Sigmoid colon (tissue), 7 donors: Measurements from ENCODE around the gene DNAJB12. TPM values are rescaled to one million over a fixed set of nuclear protein-coding genes. Genes with fewer than 3 reads are reported as not detected.

Experiments
- DNase-seq: peaks from one replicate; pipeline ENCODE4 v3.0.0-alpha.2; 2019
- H3K27ac ChIP-seq, 4 donors: fragments of 200-600 bp; sonication (generic); one replicate each; pipeline ENCODE4 v1.5.1; 2016 to 2019; ENCODE audit warnings: mild to moderate bottlenecking in 1 of 4
- H3K27me3 ChIP-seq, 3 donors: fragments of 200-600 bp; sonication (generic); one replicate each; pipeline ENCODE4 v1.5.1; 2019; ENCODE audit warnings: mild to moderate bottlenecking in 1 of 3
- H3K36me3 ChIP-seq, 4 donors: fragments of 200-600 bp; sonication (generic); one replicate each; pipeline ENCODE4 v1.5.1; 2016 to 2019
- H3K4me1 ChIP-seq, 4 donors: fragments of 200-600 bp; sonication (generic); one replicate each; pipeline ENCODE4 v1.5.1; 2017 to 2019
- H3K4me3 ChIP-seq, 4 donors: fragments of 200-600 bp; sonication (generic); one replicate each; pipeline ENCODE4 v1.5.1; 2017 to 2019; ENCODE audit warnings: mild to moderate bottlenecking in 2 of 4, moderate library complexity in 1 of 4
- H3K9me3 ChIP-seq, 4 donors: fragments of 200-600 bp in 3 of 4; sonication (generic) in 3 of 4; one replicate each; pipeline versions ENCODE4 v1.5.1 to v1.6.1; 2013 to 2019
- CTCF ChIP-seq, 4 experiments: fragments of 450-650 bp in 3 of 4; fragments of 200-600 bp in 1 of 4; IDR thresholded peaks; one replicate each; pipeline ENCODE4 v1.5.1; 2016 to 2019; ENCODE audit warnings: antibody characterized with exemption in 4 of 4, mild to moderate bottlenecking in 3 of 4, moderate library complexity in 2 of 4
- EP300 ChIP-seq, 4 donors: sonication (generic); formaldehyde crosslinking; IDR thresholded peaks; one replicate each; pipeline ENCODE4 v1.6.1; 2017; ENCODE audit warnings: antibody characterized with exemption in 4 of 4
- POLR2A ChIP-seq, 2 donors: fragments of 450-650 bp; IDR thresholded peaks; one replicate each; pipeline ENCODE4 v1.6.1; 2016; ENCODE audit warnings: antibody characterized with exemption in 2 of 2, mild to moderate bottlenecking in 2 of 2, moderate library complexity in 2 of 2
- POLR2AphosphoS5 ChIP-seq, 4 donors: sonication (generic); formaldehyde crosslinking; IDR thresholded peaks; one replicate each; pipeline ENCODE4 v1.6.1; 2017; ENCODE audit warnings: antibody characterized with exemption in 4 of 4
- WGBS, 2 donors: extraction: QIAGEN DNeasy Blood & Tissue Kit; methylation state at CpG; one replicate each; pipeline ENCODE4 v1.1.7; 2013; 5-methylcytosine and 5-hydroxymethylcytosine counted together
- intact Hi-C: fragments of 100-400 bp; cut with DNase I; formaldehyde crosslinking; loops from one replicate; pipeline ENCODE4 v1.15.1; 2023
- polyA plus RNA-seq, 3 donors: library from polyadenylated mRNA; stranded (reverse); fragments of 200-250 nt; gene quantifications; one replicate each; pipeline ENCODE4 v1.2.3, GENCODE V29; 2013
- total RNA-seq, 4 donors: library from RNA; depleted of rRNA; stranded (reverse); fragments of >200 nt; gene quantifications; one replicate each; pipeline ENCODE4 v1.1.0, GENCODE V29; 2016
- donor health status: healthy with polysubstance abuse.
- donor health status: Bipolar disorder and iron deficiency.
- donor health status: healthy.

Gene DNAJB12
- total and polyA plus RNA-seq, 7 donors = 9.5 to 38.5 (median 27.1) TPM

- Histone ChIP-seq H3K27ac (peak overlapping the region; percentile 75 to 87 (median 80)), H3K9me3 (no peaks in the 10 kb centered on the region), H3K27me3 (no peaks in the 10 kb centered on the region), H3K36me3 (peaks cover 13 to 68% (median 32%) of the 10 kb centered on the region in 4 donors), H3K4me1 (peaks cover 0 to 55% (median 48%) of the 10 kb centered on the region in 4 donors), H3K4me3 (no peak overlapping the region)
- DNase-seq = no peak
- TF ChIP-seq POLR2AphosphoS5 (IDR thresholded peaks at IDR 0.05) (no peak), POLR2A (IDR thresholded peaks at IDR 0.05) (no peak), CTCF (IDR thresholded peaks at IDR 0.05) (no peak), EP300 (IDR thresholded peaks at IDR 0.05) (no peak)
- WGBS, 2 donors = 91 to 95% methylated on average over 18 of the region's 18 CpGs
- intact Hi-C loops = loop anchor here (2.0 to 10.0 kb wide), 6 partner anchors 62 to 442 kb away; partner anchors contain the start of genes ANAPC16 and ASCC1
Measured at GRCh38 chr10:72336259-72337038, 18.3 kb downstream of the DNAJB12 start.

GRCh38 chr10:72335394-72336258 lies 19.1 kb downstream of the DNAJB12 start:
- H3K9me3 ChIP-seq = no peaks in the 10 kb centered on the region
- peaks cover 8 to 60% (median 25%) of the 10 kb centered on the region in 4 donors for H3K36me3 ChIP-seq
- intact Hi-C loops = loop anchor here (2.0 to 10.0 kb wide), 6 partner anchors 61 to 441 kb away; partner anchors contain the start of genes ANAPC16 and ASCC1
- H3K4me1 ChIP-seq = peaks cover 0 to 61% (median 53%) of the 10 kb centered on the region in 4 donors
- H3K4me3 ChIP-seq = no peak overlapping the region
- peak overlapping the region; percentile 75 to 87 (median 80) for H3K27ac ChIP-seq
- WGBS, 2 donors = 66 to 86% methylated on average over 20 of the region's 20 CpGs
- H3K27me3 ChIP-seq = no peaks in the 10 kb centered on the region
- peak; percentile 83 for DNase-seq
- TF ChIP-seq CTCF (IDR thresholded peaks at IDR 0.05) = no peak
- peak in 1 of 4 donors; percentile 8 for TF ChIP-seq POLR2AphosphoS5 (IDR thresholded peaks at IDR 0.05)
- TF ChIP-seq EP300 (IDR thresholded peaks at IDR 0.05) = no peak

GRCh38 chr10:72334825-72335393 lies 19.8 kb downstream of the DNAJB12 start:
- Histone ChIP-seq H3K27me3 (no peaks in the 10 kb centered on the region), H3K9me3 (no peaks in the 10 kb centered on the region), H3K4me1 (peaks cover 0 to 61% (median 53%) of the 10 kb centered on the region in 4 donors), H3K4me3 (no peak overlapping the region), H3K27ac (peak overlapping the region; percentile 75 to 87 (median 80)), H3K36me3 (peaks cover 8 to 53% (median 23%) of the 10 kb centered on the region in 4 donors)
- WGBS, 2 donors = 31 to 73% methylated on average over 16 of the region's 16 CpGs
- intact Hi-C loops = loop anchor here (5.0 to 10.0 kb wide), 5 partner anchors 118 to 440 kb away; partner anchors contain the start of genes ANAPC16 and ASCC1
- TF ChIP-seq EP300 (IDR thresholded peaks at IDR 0.05) = peak in 2 of 4 donors; percentile 44 to 75
- no peak for TF ChIP-seq POLR2A (IDR thresholded peaks at IDR 0.05)
- no peak for TF ChIP-seq CTCF (IDR thresholded peaks at IDR 0.05)
- TF ChIP-seq POLR2AphosphoS5 (IDR thresholded peaks at IDR 0.05) = peak; percentile 47 to 80 (median 68)
- DNase-seq = peak; percentile 93

GRCh38 chr10:72334196-72334824 lies 20.4 kb downstream of the DNAJB12 start:
- Histone ChIP-seq H3K27me3 (no peaks in the 10 kb centered on the region), H3K9me3 (no peaks in the 10 kb centered on the region), H3K27ac (peak overlapping the region; percentile 75 to 87 (median 80)), H3K36me3 (peaks cover 8 to 47% (median 22%) of the 10 kb centered on the region in 4 donors), H3K4me3 (no peak overlapping the region), H3K4me1 (peaks cover 0 to 61% (median 53%) of the 10 kb centered on the region in 4 donors)
- intact Hi-C loops = loop anchor here (10.0 kb wide), 1 partner anchor 440 kb away; no protein-coding TSS in a partner anchor
- 65 to 87% methylated on average over 17 of the region's 17 CpGs for WGBS, 2 donors
- TF ChIP-seq EP300 (IDR thresholded peaks at IDR 0.05) = no peak
- no peak for TF ChIP-seq POLR2AphosphoS5 (IDR thresholded peaks at IDR 0.05)
- TF ChIP-seq CTCF (IDR thresholded peaks at IDR 0.05) = no peak
- TF ChIP-seq POLR2A (IDR thresholded peaks at IDR 0.05) = no peak
- DNase-seq = no peak
